DOHH2 (cell line): ENCODE results near the gene CACHD1.
"Not testable (repeated sequence)": the region's sequence is repeated elsewhere in the genome, so short reads cannot be mapped to it uniquely, and the experiment has no call there.

Experiments used
- H3F3A ChIP-seq: fragments of 200-600 bp; sonication (generic), shearing (Covaris generic); 2 replicates; pipeline ENCODE4 v1.6.0; 2016; ENCODE audit warnings: antibody characterized with exemption, mild to moderate bottlenecking; ENCODE audit not compliant: control insufficient read depth, insufficient read depth
- H3K27ac ChIP-seq: fragments of 200-600 bp; sonication (generic); 2 replicates; pipeline ENCODE4 v1.5.1; 2014; ENCODE audit warnings: low read depth, mild to moderate bottlenecking, low read length, moderate library complexity
- H3K27me3 ChIP-seq: fragments of 200-600 bp; sonication (generic); 2 replicates; pipeline ENCODE4 v1.6.1; 2014; ENCODE audit warnings: mild to moderate bottlenecking, low read length, mixed read lengths; ENCODE audit not compliant: control insufficient read depth
- H3K36me3 ChIP-seq: fragments of 200-600 bp; sonication (generic); 2 replicates; pipeline ENCODE4 v1.6.1; 2014; ENCODE audit warnings: mild to moderate bottlenecking, low read length, moderate library complexity, mixed read lengths; ENCODE audit not compliant: control insufficient read depth
- H3K4me1 ChIP-seq: fragments of 200-600 bp; sonication (generic); 2 replicates; pipeline ENCODE4 v1.6.1; 2014; ENCODE audit warnings: mild to moderate bottlenecking, low read length, mixed read lengths; ENCODE audit not compliant: control insufficient read depth
- H3K4me2 ChIP-seq: fragments of 200-600 bp; sonication (generic); 2 replicates; pipeline ENCODE4 v1.6.0; 2014; ENCODE audit warnings: mild to moderate bottlenecking, low read length, moderate library complexity
- H3K4me3 ChIP-seq: fragments of 200-600 bp; sonication (generic); 2 replicates; pipeline ENCODE4 v1.5.1; 2014; ENCODE audit warnings: mild to moderate bottlenecking, low read length, mixed read lengths
- H3K79me2 ChIP-seq: fragments of 200-600 bp; sonication (generic); 2 replicates; pipeline ENCODE4 v1.6.1; 2014; ENCODE audit warnings: mild to moderate bottlenecking, low read length, mixed read lengths; ENCODE audit not compliant: control insufficient read depth
- H3K9me2 ChIP-seq: fragments of 200-600 bp; sonication (generic); replicated peaks from 2 replicates; pipeline ENCODE4 v1.6.1; 2014; ENCODE audit warnings: mild to moderate bottlenecking, low read length, mixed read lengths; ENCODE audit not compliant: control insufficient read depth
- H3K9me3 ChIP-seq: fragments of 200-600 bp; sonication (generic); 2 replicates; pipeline ENCODE4 v1.6.1; 2014; ENCODE audit warnings: antibody characterized with exemption, low read length, mixed read lengths; ENCODE audit not compliant: control insufficient read depth, insufficient read depth
- H4K20me1 ChIP-seq: fragments of 200-600 bp; sonication (generic); 2 replicates; pipeline ENCODE4 v1.6.0; 2014; ENCODE audit warnings: low read depth, mild to moderate bottlenecking, antibody characterized with exemption, low read length, moderate library complexity; ENCODE audit not compliant: control insufficient read depth, insufficient read depth
- CTCF ChIP-seq: fragments of 200-600 bp; sonication (generic); IDR thresholded peaks from one replicate; pipeline ENCODE4 v1.5.1; 2014; ENCODE audit warnings: antibody characterized with exemption, mild to moderate bottlenecking, low read depth, low read length; ENCODE audit not compliant: poor library complexity, severe bottlenecking
- EZH2phosphoT487 ChIP-seq: fragments of 200-600 bp; sonication (generic); IDR thresholded peaks from 2 replicates; pipeline ENCODE4 v1.6.1; 2017; ENCODE audit warnings: borderline replicate concordance, mild to moderate bottlenecking, antibody characterized with exemption, low read length, moderate library complexity, mixed read lengths

The CACHD1 gene

GRCh38 chr1:64701071-64701470 lies 231.1 kb downstream of the CACHD1 start:
- Histone ChIP-seq H3K9me3 (no peaks in the 10 kb centered on the region), H3K4me2 (no peak overlapping the region), H3K9me2 (no peaks in the 10 kb centered on the region), H3K36me3 (no peaks in the 10 kb centered on the region), H3K4me3 (no peak overlapping the region), H4K20me1 (no peaks in the 10 kb centered on the region), H3K27me3 (peaks cover 4% of the 10 kb centered on the region; the same call in 1 of the 2 replicates), H3K79me2 (no peaks in the 10 kb centered on the region), H3K4me1 (no peaks in the 10 kb centered on the region), H3K27ac (no peak overlapping the region), H3F3A (no peaks in the 10 kb centered on the region)
- no peak for TF ChIP-seq CTCF
- no peak for TF ChIP-seq EZH2phosphoT487

- H3K36me3 ChIP-seq: no peaks in the 10 kb centered on the region
- 0 out of 2 replicates have a peak, but pooled peaks cover 4% of the 10 kb centered on the region for H3K27me3 ChIP-seq
- H3K4me1 ChIP-seq: no peaks in the 10 kb centered on the region
- H3K27ac ChIP-seq: no peak overlapping the region
- no peaks in the 10 kb centered on the region for H3K9me3 ChIP-seq
- no peak overlapping the region for H3K4me2 ChIP-seq
- TF ChIP-seq CTCF: no peak
- no peak for TF ChIP-seq EZH2phosphoT487
- no peaks in the 10 kb centered on the region for H3K79me2 ChIP-seq
- no peak overlapping the region for H3K4me3 ChIP-seq
- no peaks in the 10 kb centered on the region for H3K9me2 ChIP-seq
- no peaks in the 10 kb centered on the region for H3F3A ChIP-seq
- no peaks in the 10 kb centered on the region for H4K20me1 ChIP-seq
Observed at GRCh38 chr1:64701886-64702285, 232.0 kb downstream of the CACHD1 start.

GRCh38 chr1:64702670-64703069 lies 232.7 kb downstream of the CACHD1 start:
- not testable (repeated sequence) for H4K20me1 ChIP-seq, H3K36me3 ChIP-seq, H3K9me2 ChIP-seq, H3K4me2 ChIP-seq, H3K9me3 ChIP-seq, H3K79me2 ChIP-seq, H3K27me3 ChIP-seq, H3K4me3 ChIP-seq, H3K4me1 ChIP-seq, H3F3A ChIP-seq, H3K27ac ChIP-seq

- Histone ChIP-seq H3F3A (no peaks in the 10 kb centered on the region), H3K9me3 (no peaks in the 10 kb centered on the region), H3K27me3 (0 out of 2 replicates have a peak, but pooled peaks cover 4% of the 10 kb centered on the region), H3K36me3 (no peaks in the 10 kb centered on the region), H3K4me3 (no peak overlapping the region), H3K4me2 (no peak overlapping the region), H4K20me1 (no peaks in the 10 kb centered on the region), H3K79me2 (no peaks in the 10 kb centered on the region), H3K4me1 (no peaks in the 10 kb centered on the region), H3K27ac (no peak overlapping the region), H3K9me2 (no peaks in the 10 kb centered on the region)
- no peak for TF ChIP-seq CTCF
Observed at GRCh38 chr1:64703600-64703999, 233.7 kb downstream of the CACHD1 start.
